IMR-90 (cell line): ENCODE data around the gene TMEM86B. TPM values are rescaled to one million over a fixed set of nuclear protein-coding genes. Genes with fewer than 3 reads are reported as not detected.

Source experiments
- ATAC-seq: fragments of 200-7000 bp; cut with Tn5 transposase; 2 replicates; pipeline ENCODE4 v1.9.1; 2020; ENCODE audit warnings: low read depth, mild to moderate bottlenecking, moderate library complexity
- BruUV-seq: library from RNA; stranded (reverse); fragments of 400-500 nt; replicated peaks from 2 replicates; lab custom pipeline; 2021; lab: Mats Ljungman, UMichigan
- CTCF ChIA-PET: fragments of 300-600 bp; formaldehyde crosslinking; extraction: SDS; loops from one replicate; lab custom pipeline; 2021; ENCODE audit warnings: antibody characterized with exemption; lab: Yijun Ruan, JAX
- POLR2A ChIA-PET: fragments of 300-600 bp; sonication (Branson Sonifier 250); formaldehyde crosslinking; loops from one replicate; lab custom pipeline; 2022; ENCODE audit warnings: antibody characterized with exemption; ENCODE audit not compliant: unreplicated experiment; lab: Charles Lee
- DNase-seq: peaks from one replicate; pipeline ENCODE4 v3.0.0; 2013
- H2AFZ ChIP-seq: replicated peaks from 2 replicates; pipeline ENCODE3; 2013; ENCODE audit warnings: low read length, mild to moderate bottlenecking; ENCODE audit not compliant: poor library complexity
- H2AK5ac ChIP-seq: 2 replicates; pipeline ENCODE4 v1.6.1; 2013; ENCODE audit warnings: low read depth, low read length, inconsistent platforms
- H2AK9ac ChIP-seq: replicated peaks from 2 replicates; pipeline ENCODE3; 2013; ENCODE audit warnings: mild to moderate bottlenecking, low read depth, low read length, moderate library complexity; ENCODE audit not compliant: poor library complexity
- H2BK120ac ChIP-seq: 2 replicates; pipeline ENCODE4 v1.6.1; 2013; ENCODE audit warnings: low read depth, low read length, inconsistent platforms
- H2BK15ac ChIP-seq: 3 replicates; pipeline ENCODE4 v1.6.1; 2013; ENCODE audit warnings: low read depth, low read length, inconsistent platforms
- H2BK20ac ChIP-seq: 2 replicates; pipeline ENCODE4 v1.6.1; 2013; ENCODE audit warnings: low read depth, mild to moderate bottlenecking, inconsistent platforms, low read length, moderate library complexity
- H2BK5ac ChIP-seq: 2 replicates; pipeline ENCODE4 v1.6.1; 2013; ENCODE audit warnings: mild to moderate bottlenecking, low read depth, low read length, inconsistent platforms; ENCODE audit not compliant: poor library complexity, severe bottlenecking
- H3K14ac ChIP-seq: replicated peaks from 2 replicates; pipeline ENCODE4 v1.6.1; 2013; ENCODE audit warnings: low read depth, low read length, inconsistent platforms
- H3K18ac ChIP-seq: 2 replicates; pipeline ENCODE4 v1.6.1; 2013; ENCODE audit warnings: low read depth, low read length, control low read depth
- H3K23ac ChIP-seq: 2 replicates; pipeline ENCODE4 v1.6.1; 2013; ENCODE audit warnings: low read depth, low read length, inconsistent platforms
- H3K27ac ChIP-seq: 2 replicates; pipeline ENCODE4 v1.5.1; 2013; ENCODE audit warnings: mild to moderate bottlenecking, control low read depth, low read length; ENCODE audit not compliant: insufficient read depth
- H3K27me3 ChIP-seq: 2 replicates; pipeline ENCODE4 v1.6.1; 2013; ENCODE audit warnings: low read length; ENCODE audit not compliant: control insufficient read depth, insufficient read depth
- H3K36me3 ChIP-seq: 2 replicates; pipeline ENCODE4 v1.6.1; 2013; ENCODE audit warnings: low read length, mixed read lengths; ENCODE audit not compliant: control insufficient read depth, insufficient read depth
- H3K4ac ChIP-seq: 2 replicates; pipeline ENCODE4 v1.6.1; 2013; ENCODE audit warnings: low read depth, low read length, inconsistent platforms
- H3K4me1 ChIP-seq: 2 replicates; pipeline ENCODE4 v1.6.1; 2013; ENCODE audit warnings: low read length, mixed read lengths; ENCODE audit not compliant: control insufficient read depth, insufficient read depth
- H3K4me2 ChIP-seq: 2 replicates; pipeline ENCODE4 v1.6.1; 2013; ENCODE audit warnings: low read depth, mild to moderate bottlenecking, control low read depth, low read length, moderate library complexity
- H3K4me3 ChIP-seq: 2 replicates; pipeline ENCODE4 v1.5.1; 2013; ENCODE audit warnings: low read depth, mild to moderate bottlenecking, control low read depth, low read length, moderate library complexity; ENCODE audit not compliant: insufficient read depth
- H3K56ac ChIP-seq: 2 replicates; pipeline ENCODE4 v1.6.1; 2013; ENCODE audit warnings: low read length, inconsistent platforms; ENCODE audit not compliant: insufficient read depth; ENCODE audit errors: extremely low read depth
- H3K79me1 ChIP-seq, 2 experiments: 2 replicates each; pipeline ENCODE4 v1.6.1; 2013; ENCODE audit warnings: low read length in 2 of 2, inconsistent platforms in 1 of 2, low read depth in 1 of 2
- H3K9ac ChIP-seq: 2 replicates; pipeline ENCODE4 v1.6.1; 2013; ENCODE audit warnings: low read depth, low read length, control low read depth
- H3K9me1 ChIP-seq: 2 replicates; pipeline ENCODE4 v1.6.1; 2013; ENCODE audit warnings: low read length, inconsistent platforms; ENCODE audit not compliant: insufficient read depth
- H3K9me3 ChIP-seq: 2 replicates; pipeline ENCODE4 v1.6.1; 2013; ENCODE audit warnings: low read length; ENCODE audit not compliant: control insufficient read depth, insufficient read depth
- H4K20me1 ChIP-seq: 2 replicates; pipeline ENCODE4 v1.6.1; 2013; ENCODE audit warnings: low read length, inconsistent platforms; ENCODE audit not compliant: insufficient read depth
- H4K5ac ChIP-seq: 2 replicates; pipeline ENCODE4 v1.6.1; 2013; ENCODE audit warnings: mild to moderate bottlenecking, low read depth, low read length, control low read depth
- H4K8ac ChIP-seq, 2 experiments: 2 replicates each; pipeline ENCODE4 v1.6.1; 2013; ENCODE audit warnings: low read depth in 2 of 2, low read length in 2 of 2, control low read depth in 1 of 2, inconsistent platforms in 1 of 2
- H4K91ac ChIP-seq: 2 replicates; pipeline ENCODE4 v1.6.1; 2013; ENCODE audit warnings: low read depth, low read length, inconsistent platforms; ENCODE audit not compliant: insufficient read depth
- BHLHE40 ChIP-seq: fragments of 150-350 bp; IDR thresholded peaks from 2 replicates; pipeline ENCODE4 v1.6.1; 2016; ENCODE audit warnings: mild to moderate bottlenecking, low read depth, low read length
- CEBPB ChIP-seq: IDR thresholded peaks from 2 replicates; pipeline ENCODE4 v1.6.1; 2012; ENCODE audit warnings: low read depth, low read length, improper control_type of control experiment
- CHD1 ChIP-seq: IDR thresholded peaks from 2 replicates; pipeline ENCODE4 v1.6.1; 2012; ENCODE audit warnings: low read depth, low read length, improper control_type of control experiment
- CTCF ChIP-seq: conservative IDR thresholded peaks from 2 replicates; pipeline ENCODE4 v1.5.1; 2012; ENCODE audit warnings: mild to moderate bottlenecking, low read depth, low read length, improper control_type of control experiment
- ELK1 ChIP-seq: fragments of 150-350 bp; IDR thresholded peaks from 2 replicates; pipeline ENCODE4 v1.6.1; 2016; ENCODE audit warnings: low read depth, mild to moderate bottlenecking, low read length, moderate library complexity, borderline replicate concordance
- FOS ChIP-seq: fragments of 150-350 bp; IDR thresholded peaks from 2 replicates; pipeline ENCODE4 v1.6.1; 2016; ENCODE audit warnings: low read depth, low read length
- MAFK ChIP-seq: IDR thresholded peaks from 2 replicates; pipeline ENCODE4 v1.6.1; 2012; ENCODE audit warnings: low read depth, low read length, improper control_type of control experiment
- MAZ ChIP-seq: IDR thresholded peaks from 2 replicates; pipeline ENCODE4 v1.6.1; 2012; ENCODE audit warnings: low read depth, mild to moderate bottlenecking, low read length, improper control_type of control experiment, moderate library complexity, borderline replicate concordance
- MXI1 ChIP-seq: IDR thresholded peaks from 2 replicates; pipeline ENCODE4 v1.6.1; 2012; ENCODE audit warnings: low read depth, mild to moderate bottlenecking, low read length, moderate library complexity, borderline replicate concordance
- NFE2L2 ChIP-seq: fragments of 150-350 bp; IDR thresholded peaks from 2 replicates; pipeline ENCODE4 v1.6.1; 2016; ENCODE audit warnings: low read depth, mild to moderate bottlenecking, low read length
- POLR2A ChIP-seq: IDR thresholded peaks from 2 replicates; pipeline ENCODE4 v1.6.1; 2012; ENCODE audit warnings: mild to moderate bottlenecking, low read depth, low read length
- RAD21 ChIP-seq: IDR thresholded peaks from 2 replicates; pipeline ENCODE4 v1.6.1; 2012; ENCODE audit warnings: low read length, improper control_type of control experiment
- RCOR1 ChIP-seq: IDR thresholded peaks from 2 replicates; pipeline ENCODE4 v1.6.1; 2012; ENCODE audit warnings: mild to moderate bottlenecking, low read length, improper control_type of control experiment; ENCODE audit not compliant: insufficient replicate concordance
- RFX5 ChIP-seq: IDR thresholded peaks from 2 replicates; pipeline ENCODE4 v1.8.0; 2012; ENCODE audit warnings: low read depth, mild to moderate bottlenecking, low read length, moderate library complexity
- SMC3 ChIP-seq: fragments of 150-350 bp; IDR thresholded peaks from 2 replicates; pipeline ENCODE4 v1.6.1; 2016; ENCODE audit warnings: low read depth, mild to moderate bottlenecking, antibody characterized with exemption, low read length, moderate library complexity
- USF2 ChIP-seq: fragments of 150-350 bp; IDR thresholded peaks from 2 replicates; pipeline ENCODE4 v1.6.1; 2017; ENCODE audit warnings: mild to moderate bottlenecking, antibody characterized with exemption, low read length, low read depth
- WGBS, 2 experiments: methylation state at CpG; one replicate each; pipeline versions ENCODE4 v1.1.5 to v1.1.7; 2013; ENCODE audit warnings: missing lambda C conversion rate in 2 of 2; ENCODE audit not compliant: insufficient read length in 1 of 2; ENCODE audit errors: extremely low coverage in 2 of 2; 5-methylcytosine and 5-hydroxymethylcytosine counted together
- dilution Hi-C: fragments of 300-500 bp; cut with HindIII; formaldehyde crosslinking; loops from one replicate; pipeline ENCODE4 v1.14.3; 2018; ENCODE audit warnings: low sequenced_read_pairs; ENCODE audit not compliant: unreplicated experiment
- in situ Hi-C: fragments of 300-500 bp; cut with MboI; formaldehyde crosslinking; loops from 3 replicates; pipeline ENCODE4 v1.14.3; 2019; ENCODE audit warnings: low sequenced_read_pairs, inconsistent platforms, mixed read lengths
- intact Hi-C: fragments of 100-400 bp; cut with micrococcal nuclease; formaldehyde crosslinking; loops from 2 replicates; pipeline ENCODE4 v1.10.0; 2022
- polyA plus RNA-seq, 3 experiments: library from polyadenylated mRNA; depleted of rRNA; stranded (reverse); fragments of >200 nt; gene quantifications; 2 replicates each; pipeline ENCODE4 v1.2.3, GENCODE V29; 2012; ENCODE audit warnings: low replicate concordance in 1 of 3
- total RNA-seq: library from RNA; depleted of rRNA; stranded (reverse); fragments of >200 nt; gene quantifications from 2 replicates; pipeline ENCODE4 v1.2.3, GENCODE V29; 2012

The TMEM86B gene
- total and polyA plus RNA-seq, 2 of the 4 experiments (the other 2 are of a cell fraction): 0.18 to 2.4 TPM

- Histone ChIP-seq H3K79me1 (no peaks in the 10 kb centered on the region), H2BK5ac (no peak overlapping the region), H3K14ac (no peak overlapping the region), H3K9ac (no peak overlapping the region), H2AK5ac (no peak overlapping the region), H4K91ac (no peak overlapping the region), H2BK15ac (no peak overlapping the region), H3K56ac (no peak overlapping the region), H3K4me1 (no peaks in the 10 kb centered on the region), H3K18ac (no peak overlapping the region), H3K23ac (no peak overlapping the region), H3K9me1 (no peaks in the 10 kb centered on the region; the same call in 1 of the 2 replicates), H2BK20ac (no peak overlapping the region), H3K27me3 (peaks cover 2% of the 10 kb centered on the region), H4K20me1 (no peaks in the 10 kb centered on the region), H4K8ac (no peak overlapping the region), H2AK9ac (no peak overlapping the region), H3K4me3 (no peak overlapping the region), H2BK120ac (no peak overlapping the region), H3K36me3 (no peaks in the 10 kb centered on the region), H3K4ac (no peak overlapping the region), H3K4me2 (no peak overlapping the region), H4K5ac (no peak overlapping the region), H3K27ac (no peak overlapping the region), H2AFZ (no peak overlapping the region), H3K9me3 (no peaks in the 10 kb centered on the region)
- peak; percentile 53; the same call in 1 of the 2 replicates for ATAC-seq
- ChIA-PET CTCF (no interaction called here), POLR2A (no interaction called here)
- dilution Hi-C loops (no loop called here), intact Hi-C loops (no loop called here), in situ Hi-C loops (no loop called here)
- DNase-seq: no peak
- TF ChIP-seq USF2 (no peak), NFE2L2 (no peak), MAZ (no peak), MAFK (no peak), RCOR1 (no peak), RAD21 (no peak), BHLHE40 (no peak), POLR2A (no peak), ELK1 (no peak), FOS (no peak), RFX5 (no peak), MXI1 (no peak), CHD1 (no peak), CTCF (no peak), SMC3 (no peak), CEBPB (no peak)
- WGBS, 2 experiments: 80% methylated on average over 1 of the region's 5 CpGs; no CpG with 5 or more reads in 1 of the 2 experiments
- no TSS peak for BruUV-seq
Observed at GRCh38 chr19:55198651-55199050, 29.9 kb downstream of the TMEM86B start.
